Spleen (tissue), 11 donors: ENCODE data around the gene SYCE3. TPM values are rescaled to one million over a fixed set of nuclear protein-coding genes. Genes with fewer than 3 reads are reported as not detected.

Source experiments
- DNase-seq: peaks from one replicate; pipeline ENCODE4 v3.0.0-alpha.2; 2020
- H3K27ac ChIP-seq, 8 donors: fragments of 200-600 bp; sonication (generic) in 7 of 8; 1 replicate in 4 of 8; 2 replicates in 4 of 8; pipeline versions ENCODE4 v1.5.0 to v1.8.0; 2016 to 2021; ENCODE audit warnings: inconsistent platforms in 4 of 8, mild to moderate bottlenecking in 4 of 8, moderate library complexity in 1 of 8
- H3K27me3 ChIP-seq, 7 donors: fragments of 200-600 bp; sonication (generic) in 6 of 7; replicated peaks in 1 of 7; 1 replicate in 4 of 7; 2 replicates in 3 of 7; pipeline versions ENCODE4 v1.5.0 to v1.8.0; 2016 to 2021; ENCODE audit warnings: inconsistent platforms in 3 of 7, mild to moderate bottlenecking in 1 of 7
- H3K36me3 ChIP-seq, 6 donors: fragments of 200-600 bp; sonication (generic) in 5 of 6; 1 replicate in 4 of 6; 2 replicates in 2 of 6; pipeline versions ENCODE4 v1.5.0 to v1.8.0; 2016 to 2021; ENCODE audit warnings: inconsistent platforms in 2 of 6
- H3K4me1 ChIP-seq, 6 donors: fragments of 200-600 bp; sonication (generic) in 5 of 6; 1 replicate in 3 of 6; 2 replicates in 3 of 6; pipeline versions ENCODE4 v1.5.0 to v1.8.0; 2016 to 2021; ENCODE audit warnings: inconsistent platforms in 3 of 6
- H3K4me3 ChIP-seq, 8 donors: fragments of 200-600 bp; sonication (generic) in 7 of 8; 1 replicate in 4 of 8; 2 replicates in 4 of 8; pipeline versions ENCODE4 v1.5.0 to v1.8.0; 2016 to 2021; ENCODE audit warnings: inconsistent platforms in 4 of 8, mild to moderate bottlenecking in 4 of 8, moderate library complexity in 2 of 8
- H3K9me3 ChIP-seq, 8 donors: fragments of 200-600 bp; sonication (generic) in 7 of 8; 1 replicate in 4 of 8; 2 replicates in 4 of 8; pipeline versions ENCODE4 v1.5.0 to v1.8.0; 2016 to 2021; ENCODE audit warnings: inconsistent platforms in 4 of 8
- CTCF ChIP-seq, 11 experiments: fragments of 200-600 bp in 7 of 11; fragments of 450-650 bp in 4 of 11; sonication (generic) in 4 of 11; IDR thresholded peaks in 8 of 11; conservative IDR thresholded peaks in 3 of 11; 1 replicate in 7 of 11; 2 replicates in 4 of 11; pipeline versions ENCODE4 v1.4.0 to v1.8.0; 2016 to 2021; ENCODE audit warnings: antibody characterized with exemption in 11 of 11, inconsistent platforms in 4 of 11, mild to moderate bottlenecking in 1 of 11
- POLR2A ChIP-seq, 3 donors: fragments of 450-650 bp; IDR thresholded peaks; one replicate each; pipeline ENCODE4 v1.5.1; 2017; ENCODE audit warnings: antibody characterized with exemption in 3 of 3, mild to moderate bottlenecking in 1 of 3
- POLR2AphosphoS5 ChIP-seq, 3 donors: sonication (generic); formaldehyde crosslinking; IDR thresholded peaks; one replicate each; pipeline ENCODE4 v1.5.1; 2017; ENCODE audit warnings: antibody characterized with exemption in 3 of 3
- WGBS, 5 donors: extraction: QIAGEN DNeasy Blood & Tissue Kit in 3 of 5; methylation state at CpG; one replicate each; pipeline versions ENCODE4 v1.1.5 to v1.1.7; 2013 to 2018; 5-methylcytosine and 5-hydroxymethylcytosine counted together
- intact Hi-C: fragments of 100-400 bp; cut with DNase I; formaldehyde crosslinking; loops from one replicate; pipeline ENCODE4 v1.15.0; 2023; ENCODE audit warnings: low total_unique reads
- polyA plus RNA-seq, 3 donors: library from polyadenylated mRNA; stranded (reverse); fragments of 200-250 nt; gene quantifications; one replicate each; pipeline ENCODE4 v1.2.1, GENCODE V29; 2013
- total RNA-seq, 7 donors: library from RNA; depleted of rRNA in 3 of 7; stranded (reverse); fragments of >200 nt in 3 of 7; fragmentation: NEBNext Ultra II Directional in 4 of 7; extraction: Animal tissue kit (Norgen Biotek cat#: 25700) in 4 of 7; gene quantifications; one replicate each; pipeline versions ENCODE4 v1.1.0 to v1.2.1, GENCODE V29; 2016 to 2021
- donor health status: healthy with polysubstance abuse.
- donor health status: DM: no; HTN: no; CAD: no; lungs with moderate emphysema.
- donor health status: DM: no; HTN: no; CAD: no.
- donor health status: Bipolar disorder and iron deficiency.
- donor health status: healthy.
- donor health status: DM: no; HTN: no; CAD: no.
- donor health status: DM: yes; HTN: yes; CAD: no.

SYCE3 gene
- total and polyA plus RNA-seq, 10 donors, result 0.50 to 3.0 TPM; not detected in 8

- Histone ChIP-seq H3K27me3 (no peaks in the 10 kb centered on the region), H3K4me1 (peaks cover 4 to 15% (median 9%) of the 10 kb centered on the region in 6 donors), H3K27ac (no peak overlapping the region), H3K9me3 (no peaks in the 10 kb centered on the region), H3K4me3 (no peak overlapping the region), H3K36me3 (no peaks in the 10 kb centered on the region)
- DNase-seq, result no peak
- 78 to 86% (median 81%) methylated on average over 21 to 29 of the region's 34 CpGs for WGBS, 5 donors
- no peak for TF ChIP-seq CTCF (IDR thresholded peaks at IDR 0.05 in 8 of 11, conservative IDR thresholded peaks at IDR 0.05 in 3 of 11)
- TF ChIP-seq POLR2A (IDR thresholded peaks at IDR 0.05), result no peak
- no peak for TF ChIP-seq POLR2AphosphoS5 (IDR thresholded peaks at IDR 0.05)
- intact Hi-C loops, result no loop called here
These were observed 1.0 kb downstream of the SYCE3 start for GRCh38 chr22:50561401-50562358.

DNA sequence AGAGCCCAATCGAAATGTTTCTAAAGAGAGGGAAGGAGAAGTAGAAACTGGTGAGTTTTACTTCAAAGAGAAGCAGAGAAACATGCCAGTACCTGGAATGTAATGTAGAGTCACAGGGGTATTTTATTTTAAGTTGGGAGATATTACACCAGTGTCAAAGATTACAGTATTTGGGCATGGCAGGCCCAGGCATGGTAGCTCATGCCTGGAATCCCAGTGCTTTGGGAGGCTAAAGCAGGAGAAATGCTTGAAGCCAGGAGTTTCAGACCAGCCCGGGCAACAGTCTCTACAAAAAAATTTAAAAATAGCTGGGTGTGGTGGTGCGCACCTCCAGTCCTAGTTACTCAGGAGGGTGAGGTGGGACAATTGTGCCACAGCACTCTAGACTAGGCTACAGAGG, 2.7 kb downstream of the SYCE3 start:
- Histone ChIP-seq H3K36me3 (no peaks in the 10 kb centered on the region), H3K27me3 (no peaks in the 10 kb centered on the region), H3K9me3 (no peaks in the 10 kb centered on the region), H3K4me3 (no peak overlapping the region), H3K27ac (no peak overlapping the region), H3K4me1 (peaks cover 4 to 15% (median 9%) of the 10 kb centered on the region in 6 donors)
- WGBS, 5 donors, result 79 to 92% (median 85%) methylated on average over 3 of the region's 3 CpGs
- no peak for DNase-seq
- TF ChIP-seq CTCF (IDR thresholded peaks at IDR 0.05 in 8 of 11, conservative IDR thresholded peaks at IDR 0.05 in 3 of 11) (no peak), POLR2A (IDR thresholded peaks at IDR 0.05) (no peak)
- intact Hi-C loops, result no loop called here

GRCh38 chr22:50556703-50557102, 6.0 kb downstream of the SYCE3 start:
- no peak for TF ChIP-seq CTCF (IDR thresholded peaks at IDR 0.05 in 8 of 11, conservative IDR thresholded peaks at IDR 0.05 in 3 of 11)
- TF ChIP-seq POLR2A (IDR thresholded peaks at IDR 0.05), result no peak
- no peak for TF ChIP-seq POLR2AphosphoS5 (IDR thresholded peaks at IDR 0.05)
- Histone ChIP-seq H3K36me3 (no peaks in the 10 kb centered on the region), H3K4me3 (no peak overlapping the region), H3K9me3 (no peaks in the 10 kb centered on the region), H3K4me1 (no peaks in the 10 kb centered on the region), H3K27me3 (no peaks in the 10 kb centered on the region), H3K27ac (no peak overlapping the region)
- WGBS, 5 donors, result 85 to 93% (median 87%) methylated on average over 5 of the region's 5 CpGs
- intact Hi-C loops, result no loop called here
- DNase-seq, result no peak

- peaks cover 0 to 15% (median 8%) of the 10 kb centered on the region in 7 donors for H3K27me3 ChIP-seq
- no peak overlapping the region for H3K4me3 ChIP-seq
- no peaks in the 10 kb centered on the region for H3K9me3 ChIP-seq
- intact Hi-C loops, result no loop called here
- TF ChIP-seq POLR2AphosphoS5 (IDR thresholded peaks at IDR 0.05) (no peak), CTCF (IDR thresholded peaks at IDR 0.05 in 8 of 11, conservative IDR thresholded peaks at IDR 0.05 in 3 of 11) (no peak), POLR2A (IDR thresholded peaks at IDR 0.05) (no peak)
- peaks cover 8 to 27% (median 19%) of the 10 kb centered on the region in 6 donors for H3K4me1 ChIP-seq
- WGBS, 5 donors, result 78 to 95% (median 83%) methylated on average over 8 of the region's 8 CpGs
- no peak overlapping the region for H3K27ac ChIP-seq
- no peak for DNase-seq
- H3K36me3 ChIP-seq, result no peaks in the 10 kb centered on the region
These were observed 9.4 kb downstream of the SYCE3 start for GRCh38 chr22:50553310-50553709.
